Right kidney (tissue), 9 donors: ENCODE data around the gene GABRA6.
"Not testable (repeated sequence)": the region's sequence is repeated elsewhere in the genome, so short reads cannot be mapped to it uniquely, and the experiment has no call there.

Source experiments
- DNase-seq: peaks from one replicate; pipeline ENCODE4 v3.0.0-alpha.2; 2016
- long read RNA-seq, 8 donors: transcript quantifications; one replicate each; lab custom pipeline, GENCODE V29; 2026

The GABRA6 gene
- long read RNA-seq, donor 1: 0 reads
- long read RNA-seq, donor 2: 0 reads
- long read RNA-seq, donor 3: 0 reads
- long read RNA-seq, donor 4: 0 reads
- long read RNA-seq, donor 5: 0 reads
- long read RNA-seq, donor 6: 0 reads
- long read RNA-seq, donor 7: 0 reads
- long read RNA-seq, donor 8: 0 reads

GRCh38 chr5:161685461-161685860 is at the start of gene GABRA6:
Gene GABRA6, plus strand, starts transcription at chr5:161685721. Its CDS starts 269 bp downstream, at chr5:161685990.
- DNase-seq: no peak

GRCh38 chr5:161637591-161637990 is 47.9 kb upstream of the GABRA6 start:
- DNase-seq: no peak

DNA sequence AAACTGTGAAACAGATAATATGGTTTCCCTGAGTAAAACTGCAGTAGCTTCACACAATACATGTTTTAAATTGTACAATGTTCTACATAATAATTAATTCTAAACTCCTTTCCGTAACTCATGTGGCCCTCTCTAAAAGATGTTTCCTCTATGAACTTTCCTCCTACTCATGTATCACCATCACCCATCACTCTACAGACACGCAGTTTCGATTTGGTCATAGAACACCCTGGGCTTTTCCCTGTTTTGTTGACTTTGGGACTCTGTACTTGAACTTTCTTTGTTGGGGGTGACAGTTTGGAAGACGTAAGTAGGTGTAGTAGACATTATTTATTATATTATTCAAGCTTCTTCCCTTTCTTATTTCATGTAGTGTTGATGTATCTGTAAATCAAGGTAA is 44.1 kb upstream of the GABRA6 start:
- DNase-seq: no peak

DNA sequence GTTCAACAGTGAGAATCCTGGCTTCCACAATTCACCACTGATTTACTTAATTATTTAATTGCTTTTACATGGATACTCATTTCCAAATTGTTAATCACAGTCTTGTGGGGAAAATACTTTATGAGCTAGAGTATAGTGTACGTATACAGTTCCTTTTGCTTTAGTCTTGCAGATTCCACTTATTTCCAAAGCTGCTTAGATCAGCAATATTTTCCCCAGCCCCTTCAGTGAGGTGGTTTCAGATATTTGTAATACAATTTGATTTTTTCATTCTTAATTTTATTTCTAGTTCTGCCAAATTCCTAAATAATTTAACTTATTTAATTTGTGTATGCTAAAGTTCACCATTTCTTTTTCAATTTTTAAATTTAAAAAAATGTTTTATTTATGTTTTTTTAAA is 40.3 kb upstream of the GABRA6 start:
- no peak for DNase-seq

DNA sequence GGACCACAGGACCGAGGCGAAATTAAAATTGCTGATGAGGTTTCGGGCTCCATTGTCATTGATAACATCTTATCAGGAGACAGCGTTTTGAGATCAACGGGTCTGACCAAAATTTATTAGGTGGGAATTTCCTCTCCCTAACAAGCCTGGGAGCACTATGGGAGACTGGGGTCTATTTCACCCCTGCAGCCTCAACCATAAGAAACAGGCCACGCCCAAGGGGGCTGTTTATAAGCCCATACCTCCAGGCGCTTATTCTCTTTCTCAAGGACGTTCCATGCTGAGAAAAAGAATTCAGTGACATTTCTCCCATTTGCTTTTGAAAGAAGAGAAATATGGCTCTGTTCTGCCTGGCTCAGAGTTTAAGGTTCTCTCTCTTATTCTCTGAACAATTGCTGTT is 33.6 kb upstream of the GABRA6 start:
- DNase-seq: not testable (repeated sequence)

DNA sequence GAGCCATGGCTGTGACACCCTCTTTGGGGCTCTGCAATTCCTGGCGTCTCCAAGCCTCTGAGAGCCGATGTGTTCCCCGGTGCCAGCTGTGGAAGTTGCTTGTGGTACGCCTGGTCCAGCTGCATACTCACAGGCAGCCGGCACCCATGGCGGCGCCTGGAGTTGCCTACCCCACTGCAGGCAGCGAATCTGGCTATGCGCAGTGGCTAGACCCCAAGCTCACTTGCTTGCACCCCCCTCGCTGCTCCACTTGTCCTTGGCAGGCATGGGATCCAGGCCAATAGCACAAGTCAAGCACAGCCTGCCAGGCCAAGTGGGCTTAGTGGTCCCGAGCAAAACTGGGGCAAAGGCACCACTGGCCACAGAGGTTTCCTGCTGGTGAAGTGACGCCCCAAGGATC is 24.7 kb upstream of the GABRA6 start:
- no peak for DNase-seq

DNA sequence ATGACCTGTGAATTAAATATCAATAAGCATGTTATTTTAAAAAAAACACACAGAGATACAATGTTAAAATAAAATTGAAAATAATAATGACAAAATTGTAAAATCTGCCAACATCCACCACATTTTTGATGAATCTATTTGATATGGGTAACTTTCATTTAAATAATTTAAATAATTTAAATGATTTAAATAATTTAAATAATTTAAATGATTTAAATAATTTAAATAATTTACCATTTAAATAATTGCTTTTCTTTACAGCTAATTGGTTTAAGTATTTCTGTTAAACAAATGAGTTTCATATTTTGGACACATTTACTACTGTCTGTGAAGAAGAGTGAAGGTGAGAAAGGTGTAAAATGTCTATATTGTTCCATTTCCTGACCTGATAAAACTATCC is 22.1 kb upstream of the GABRA6 start:
- no peak for DNase-seq

DNA sequence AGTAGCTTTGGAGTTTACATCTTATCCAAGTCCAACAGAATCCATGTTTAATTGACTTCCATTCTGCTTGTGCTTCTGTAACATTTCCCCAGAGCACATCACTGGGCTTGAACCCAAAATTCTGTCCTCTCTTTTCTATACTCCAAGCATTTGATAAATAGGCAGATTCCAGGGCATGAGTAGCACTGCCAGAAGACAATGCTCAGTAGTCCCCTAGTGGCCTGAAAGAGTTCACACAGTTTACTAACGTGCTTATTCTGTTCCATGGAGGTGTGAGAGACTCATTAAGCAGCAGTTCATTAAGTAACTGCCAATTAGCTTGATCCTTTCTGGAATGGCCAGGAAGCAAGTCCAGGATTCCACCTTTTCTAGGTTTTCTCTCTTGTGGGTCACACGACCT is 9.4 kb upstream of the GABRA6 start:
- DNase-seq: peak; percentile 4

DNA sequence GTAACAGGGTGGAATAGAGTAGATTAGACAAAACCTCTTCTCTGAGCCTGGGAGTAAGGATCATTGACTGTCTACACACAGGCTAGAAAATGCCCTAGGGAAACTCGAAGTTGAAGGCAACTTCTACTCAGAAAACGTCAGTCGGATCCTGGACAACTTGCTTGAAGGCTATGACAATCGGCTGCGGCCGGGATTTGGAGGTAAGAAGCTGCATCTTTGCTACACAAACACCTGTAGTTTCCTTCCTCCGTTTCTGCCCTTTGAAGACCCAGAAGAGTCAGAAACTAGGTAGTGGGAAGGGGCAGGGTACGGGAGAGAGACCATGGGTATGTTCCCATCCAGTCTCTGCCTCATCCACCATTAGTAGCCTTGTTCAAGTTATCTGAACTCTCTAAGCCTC is 628 bp downstream of the GABRA6 start:
- no peak for DNase-seq

DNA sequence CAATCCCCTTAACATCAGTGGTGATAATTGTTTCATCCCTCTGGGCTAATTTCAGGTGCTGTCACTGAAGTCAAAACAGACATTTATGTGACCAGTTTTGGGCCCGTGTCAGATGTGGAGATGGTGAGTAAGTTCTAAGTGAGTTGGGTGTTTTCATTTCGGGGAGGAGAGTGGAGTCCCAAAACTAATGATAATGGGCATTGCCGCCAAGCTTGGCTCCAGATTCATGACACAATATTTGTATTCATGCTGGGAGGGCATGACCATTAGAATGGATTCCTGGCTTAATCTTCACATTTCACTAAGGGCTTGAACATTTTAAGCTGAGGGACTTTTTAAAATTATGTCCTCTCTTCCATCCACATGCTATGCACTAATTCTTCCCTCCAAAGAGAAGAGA is 1.4 kb downstream of the GABRA6 start:
- no peak for DNase-seq

DNA sequence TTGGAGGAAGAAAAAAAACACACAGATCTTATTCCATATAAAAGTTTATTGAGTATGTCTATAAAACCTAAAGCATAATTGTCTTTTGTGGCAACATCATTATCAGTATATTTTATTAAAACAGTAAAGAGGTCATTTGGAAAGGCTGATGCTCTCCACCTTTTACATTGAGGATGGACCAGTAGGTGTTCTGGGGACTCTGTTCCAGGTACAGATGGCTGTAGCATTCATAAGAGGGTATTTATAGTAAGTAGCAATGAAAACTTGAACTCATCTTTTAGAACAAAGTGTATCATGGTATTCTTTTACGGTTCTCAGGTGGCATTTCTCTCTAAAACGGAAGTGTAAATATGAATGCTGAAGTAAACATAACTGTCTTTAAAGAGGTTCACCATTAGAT is 1.8 kb downstream of the GABRA6 start:
- DNase-seq: no peak

DNA sequence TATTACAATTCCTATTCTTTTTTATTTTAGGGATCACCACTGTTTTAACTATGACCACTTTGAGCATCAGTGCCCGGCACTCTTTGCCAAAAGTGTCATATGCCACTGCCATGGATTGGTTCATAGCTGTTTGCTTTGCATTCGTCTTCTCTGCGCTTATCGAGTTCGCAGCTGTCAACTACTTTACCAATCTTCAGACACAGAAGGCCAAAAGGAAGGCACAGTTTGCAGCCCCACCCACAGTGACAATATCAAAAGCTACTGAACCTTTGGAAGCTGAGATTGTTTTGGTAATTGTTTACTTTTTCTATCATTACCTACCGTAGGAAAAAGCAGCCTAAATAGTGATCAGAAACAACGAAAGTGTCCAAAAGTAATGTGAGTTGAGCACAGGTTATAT is 6.4 kb downstream of the GABRA6 start:
- no peak for DNase-seq

DNA sequence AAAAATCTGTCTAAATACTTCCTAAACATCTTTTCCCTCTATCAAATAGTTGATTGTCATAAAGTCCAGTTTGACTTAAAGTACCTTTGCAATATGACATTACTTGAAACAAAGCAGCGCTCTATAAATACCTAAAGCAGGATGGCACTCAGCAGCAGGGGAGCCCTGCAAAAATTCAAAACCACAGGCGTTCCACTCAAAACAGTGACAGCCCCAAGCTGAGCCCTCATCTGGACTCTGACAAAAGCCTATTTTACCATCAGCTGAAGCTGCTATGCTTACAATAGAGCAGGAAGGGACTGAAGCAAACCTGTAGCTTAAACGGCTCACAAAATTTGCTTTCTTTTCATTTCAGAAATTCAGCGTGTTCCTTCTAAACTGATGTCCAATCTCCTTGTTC is 11.5 kb downstream of the GABRA6 start:
- DNase-seq: no peak

DNA sequence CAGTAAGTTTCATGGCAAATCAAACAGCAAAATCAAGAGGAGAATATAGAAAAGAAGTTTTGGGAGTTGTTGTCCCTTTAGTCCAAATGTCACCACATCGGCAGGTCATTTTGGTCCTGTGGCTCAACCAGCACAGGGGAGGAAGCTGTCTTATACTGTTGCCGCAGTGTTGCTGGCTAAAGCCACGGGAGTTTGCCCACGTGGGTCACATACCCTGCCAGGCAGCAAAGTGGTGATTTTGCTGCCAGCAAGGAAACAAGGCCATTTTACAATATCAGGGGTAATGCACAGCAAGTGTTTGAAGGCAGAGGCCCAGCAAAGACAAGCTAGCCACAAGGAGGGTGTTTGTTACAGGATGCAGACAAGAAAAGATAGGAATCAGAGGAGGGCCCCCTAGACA is 14.5 kb downstream of the GABRA6 start:
- no peak for DNase-seq

DNA sequence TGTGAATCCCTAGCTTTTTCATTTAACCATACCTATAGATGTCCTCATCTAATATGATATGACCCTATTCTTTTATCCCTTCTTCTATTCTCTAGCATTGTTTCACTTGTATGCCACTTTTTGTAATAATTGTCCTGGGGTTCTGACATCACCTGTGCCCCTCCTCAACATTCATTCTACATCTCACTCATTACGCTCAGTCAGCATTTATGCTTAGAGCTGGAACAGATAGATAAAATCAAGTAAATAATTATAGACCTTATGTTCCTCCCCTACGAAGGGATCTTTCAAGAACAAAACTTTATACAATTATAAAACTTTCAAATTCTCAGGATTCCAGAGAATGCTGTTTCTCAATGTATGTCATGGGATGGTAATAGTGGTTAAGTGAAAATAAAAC is 18.0 kb downstream of the GABRA6 start:
- DNase-seq: no peak

DNA sequence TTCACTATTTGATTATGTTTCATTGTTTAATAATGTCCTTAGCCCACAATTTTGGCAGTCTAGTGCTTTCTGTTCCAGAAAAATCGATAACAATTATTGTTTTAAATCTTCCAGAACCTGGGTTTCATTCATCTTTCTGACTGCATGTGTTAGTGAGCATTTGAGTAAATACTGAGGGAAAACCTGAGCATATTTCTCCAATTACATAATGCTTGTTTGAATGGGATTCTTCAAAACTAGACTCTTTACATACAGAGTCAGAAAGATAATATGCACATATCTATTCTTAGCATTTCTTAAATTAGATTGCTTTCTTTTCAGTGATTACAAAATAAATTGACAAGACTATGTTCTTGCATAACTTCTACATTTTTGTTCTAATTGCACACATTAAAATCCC is 21.9 kb downstream of the GABRA6 start:
- no peak for DNase-seq

GRCh38 chr5:161709239-161709638 is 23.7 kb downstream of the GABRA6 start:
- no peak for DNase-seq

- no peak for DNase-seq
Observed at GRCh38 chr5:161713042-161713441, 27.5 kb downstream of the GABRA6 start.

GRCh38 chr5:161719157-161719556 is 33.6 kb downstream of the GABRA6 start:
- DNase-seq: no peak

DNA sequence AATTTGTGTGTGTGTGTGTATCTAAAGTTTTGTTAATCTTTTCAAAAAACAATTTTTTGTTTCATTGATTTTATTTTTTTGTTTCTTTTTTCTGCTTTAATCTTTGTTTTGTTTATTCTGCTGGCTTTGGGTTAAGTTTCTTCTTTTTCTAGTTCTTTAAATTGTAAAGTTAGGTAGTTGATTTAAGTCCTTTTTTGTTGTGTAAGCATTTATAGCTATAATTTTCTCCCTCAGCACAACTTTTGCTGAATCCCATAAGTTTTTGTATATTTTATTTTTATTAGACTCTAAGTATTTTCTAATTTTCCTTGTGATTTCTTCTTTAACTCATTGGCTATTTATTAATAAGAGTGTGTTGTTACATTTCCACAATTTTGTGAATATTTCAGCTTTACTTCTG is 34.9 kb downstream of the GABRA6 start:
- DNase-seq: no peak

DNA sequence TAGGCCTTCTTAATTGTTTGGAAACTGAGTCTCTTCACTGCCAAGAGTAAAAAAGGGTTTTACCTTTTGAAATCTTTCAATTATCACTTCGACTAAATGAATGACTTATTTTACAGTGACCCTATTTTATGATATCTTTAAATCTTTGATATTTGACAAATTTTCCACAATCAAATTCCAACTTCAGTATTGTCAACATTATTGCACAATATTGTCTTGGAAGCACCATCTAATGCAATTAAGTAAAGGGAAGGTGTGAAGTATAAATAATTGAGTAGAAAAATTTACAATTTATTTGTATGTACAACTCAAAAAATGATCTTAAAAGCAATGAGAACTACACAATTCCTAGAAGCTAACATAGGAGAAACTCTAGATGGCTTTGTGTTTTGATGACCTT is 49.2 kb downstream of the GABRA6 start:
- DNase-seq: no peak

GRCh38 chr5:161740433-161740832 is 54.9 kb downstream of the GABRA6 start:
- no peak for DNase-seq

DNA sequence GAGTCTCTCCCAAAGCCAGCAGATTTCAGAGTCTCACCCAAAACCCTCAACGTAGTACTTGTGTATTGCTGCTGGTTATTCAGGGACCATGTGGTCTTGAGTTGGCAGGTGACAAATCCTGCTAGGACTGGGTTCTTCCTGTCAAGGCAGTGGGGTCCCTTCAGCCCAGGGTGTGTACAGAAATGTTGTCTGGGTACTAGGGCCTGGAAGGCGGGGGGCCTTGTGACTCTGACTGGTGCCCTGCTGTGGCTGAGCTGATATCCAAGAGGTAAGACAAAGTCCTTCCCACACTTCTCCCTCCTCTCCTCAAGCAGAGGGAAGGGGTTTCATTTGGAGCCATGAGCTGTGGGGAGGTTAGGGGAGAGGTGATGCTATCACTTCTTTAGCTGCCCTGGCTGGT is 58.8 kb downstream of the GABRA6 start:
- DNase-seq: no peak

DNA sequence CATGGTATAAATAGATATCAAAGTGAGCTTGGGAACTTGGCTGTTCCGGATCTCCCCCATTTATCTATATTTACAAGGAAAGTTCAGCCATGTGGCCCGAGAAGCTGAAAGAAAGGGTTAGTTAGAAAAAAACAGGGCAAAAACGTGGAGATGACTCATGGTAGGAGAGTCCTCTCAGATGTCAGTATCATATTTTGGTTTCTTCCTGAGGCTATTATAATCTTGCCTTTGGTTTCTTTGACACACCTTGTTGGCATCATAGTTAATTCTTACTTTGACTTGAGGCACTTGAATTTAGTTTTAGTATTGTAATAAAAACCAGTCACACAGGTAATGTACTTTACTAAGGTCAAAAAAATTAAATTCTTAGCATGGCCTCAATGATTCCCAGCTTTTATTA is 59.9 kb downstream of the GABRA6 start:
- no peak for DNase-seq

- no peak for DNase-seq
Observed at GRCh38 chr5:161751265-161751664, 65.7 kb downstream of the GABRA6 start.
